IPS-15b (cell line): ENCODE data around the gene SEPTIN5.

Experiments
- H3K27me3 ChIP-seq: one replicate; pipeline ENCODE4 v1.6.1; 2013; ENCODE audit warnings: low read length; ENCODE audit not compliant: control insufficient read depth, insufficient read depth
- H3K36me3 ChIP-seq: one replicate; pipeline ENCODE4 v1.6.1; 2013; ENCODE audit warnings: low read length; ENCODE audit not compliant: control insufficient read depth, insufficient read depth
- H3K4me1 ChIP-seq: one replicate; pipeline ENCODE4 v1.6.1; 2013; ENCODE audit warnings: mild to moderate bottlenecking, low read length; ENCODE audit not compliant: control insufficient read depth, insufficient read depth
- H3K4me3 ChIP-seq: one replicate; pipeline ENCODE4 v1.5.1; 2013; ENCODE audit warnings: low read depth, low read length
- H3K9ac ChIP-seq: one replicate; pipeline ENCODE4 v1.6.1; 2013; ENCODE audit warnings: low read depth, mild to moderate bottlenecking, low read length
- H3K9me3 ChIP-seq: one replicate; pipeline ENCODE4 v1.6.1; 2013; ENCODE audit warnings: mild to moderate bottlenecking, low read length; ENCODE audit not compliant: control insufficient read depth, insufficient read depth

SEPTIN5 gene

DNA sequence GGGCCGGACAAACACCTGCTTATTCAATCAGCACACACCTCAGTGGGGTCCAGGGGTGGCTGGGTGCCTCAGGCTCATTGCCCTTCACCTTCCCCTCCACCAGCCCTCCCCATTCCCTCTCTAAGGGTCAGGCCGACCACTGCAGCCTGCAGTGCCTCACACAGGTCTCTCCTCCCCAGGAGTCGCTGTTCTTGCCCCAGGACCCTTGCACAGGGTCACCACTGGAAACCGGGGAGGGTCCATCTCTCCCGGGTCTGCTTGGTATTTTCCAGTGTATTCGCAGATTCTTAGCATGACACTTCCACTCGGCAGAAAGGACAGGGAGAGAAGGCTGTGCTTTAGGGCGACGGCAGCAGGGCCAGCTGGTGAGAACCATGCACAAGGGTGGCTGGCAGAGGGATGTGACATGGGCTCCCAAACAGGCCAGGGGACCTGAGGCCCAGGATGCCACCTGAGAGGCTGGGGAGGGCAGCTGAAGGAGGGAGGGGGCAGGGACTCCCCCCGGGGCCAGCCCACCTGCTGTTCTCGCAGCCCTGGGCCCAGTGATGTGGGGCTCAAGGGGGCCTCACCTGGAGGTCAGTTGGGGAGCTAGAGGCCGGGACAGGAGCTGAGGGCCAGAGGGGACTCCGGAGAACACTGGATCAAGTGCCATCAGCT is 30.2 kb downstream of the SEPTIN5 start:
- no peaks in the 10 kb centered on the region for H3K36me3 ChIP-seq
- no peaks in the 10 kb centered on the region for H3K4me1 ChIP-seq
- H3K4me3 ChIP-seq, result no peak overlapping the region
- H3K9me3 ChIP-seq, result no peaks in the 10 kb centered on the region
- H3K27me3 ChIP-seq, result no peaks in the 10 kb centered on the region
- H3K9ac ChIP-seq, result no peak overlapping the region

- no peaks in the 10 kb centered on the region for H3K9me3 ChIP-seq
- H3K4me3 ChIP-seq, result no peak overlapping the region
- H3K27me3 ChIP-seq, result no peaks in the 10 kb centered on the region
- no peak overlapping the region for H3K9ac ChIP-seq
- H3K4me1 ChIP-seq, result peaks cover 2% of the 10 kb centered on the region
- no peaks in the 10 kb centered on the region for H3K36me3 ChIP-seq
These were observed 31.1 kb downstream of the SEPTIN5 start for GRCh38 chr22:19745155-19746101.

- H3K27me3 ChIP-seq, result peaks cover 2% of the 10 kb centered on the region
- no peaks in the 10 kb centered on the region for H3K36me3 ChIP-seq
- H3K4me3 ChIP-seq, result no peak overlapping the region
- peaks cover 2% of the 10 kb centered on the region for H3K4me1 ChIP-seq
- no peaks in the 10 kb centered on the region for H3K9me3 ChIP-seq
- no peak overlapping the region for H3K9ac ChIP-seq
These were observed 32.4 kb downstream of the SEPTIN5 start for GRCh38 chr22:19746726-19747125.

- Histone ChIP-seq H3K4me1 (peaks cover 2% of the 10 kb centered on the region), H3K9ac (no peak overlapping the region), H3K4me3 (no peak overlapping the region), H3K9me3 (no peaks in the 10 kb centered on the region), H3K36me3 (no peaks in the 10 kb centered on the region), H3K27me3 (peaks cover 8% of the 10 kb centered on the region)
These were observed 33.2 kb downstream of the SEPTIN5 start for GRCh38 chr22:19747551-19747950.

DNA sequence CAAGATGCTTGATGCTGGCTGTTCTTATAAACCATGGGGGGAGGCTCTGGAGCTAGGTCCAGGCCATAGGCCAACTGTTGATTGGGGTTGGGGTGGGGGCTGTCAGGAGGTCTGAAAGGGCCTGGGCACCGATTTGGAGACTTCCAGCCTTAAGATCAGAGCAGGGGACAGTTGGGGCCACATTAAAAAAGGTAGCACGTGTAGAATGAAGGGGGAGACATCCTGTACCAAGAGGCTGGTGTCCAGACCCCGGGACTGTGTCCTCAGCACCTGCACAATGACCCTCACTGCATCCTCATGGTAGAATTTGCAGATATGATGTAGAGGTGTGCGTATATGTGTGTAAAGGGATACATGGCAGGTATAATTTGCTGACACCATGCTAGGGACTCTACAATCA is 33.8 kb downstream of the SEPTIN5 start:
- H3K9me3 ChIP-seq, result no peaks in the 10 kb centered on the region
- H3K9ac ChIP-seq, result no peak overlapping the region
- H3K36me3 ChIP-seq, result no peaks in the 10 kb centered on the region
- peaks cover 14% of the 10 kb centered on the region for H3K27me3 ChIP-seq
- H3K4me1 ChIP-seq, result peaks cover 2% of the 10 kb centered on the region
- H3K4me3 ChIP-seq, result no peak overlapping the region

DNA sequence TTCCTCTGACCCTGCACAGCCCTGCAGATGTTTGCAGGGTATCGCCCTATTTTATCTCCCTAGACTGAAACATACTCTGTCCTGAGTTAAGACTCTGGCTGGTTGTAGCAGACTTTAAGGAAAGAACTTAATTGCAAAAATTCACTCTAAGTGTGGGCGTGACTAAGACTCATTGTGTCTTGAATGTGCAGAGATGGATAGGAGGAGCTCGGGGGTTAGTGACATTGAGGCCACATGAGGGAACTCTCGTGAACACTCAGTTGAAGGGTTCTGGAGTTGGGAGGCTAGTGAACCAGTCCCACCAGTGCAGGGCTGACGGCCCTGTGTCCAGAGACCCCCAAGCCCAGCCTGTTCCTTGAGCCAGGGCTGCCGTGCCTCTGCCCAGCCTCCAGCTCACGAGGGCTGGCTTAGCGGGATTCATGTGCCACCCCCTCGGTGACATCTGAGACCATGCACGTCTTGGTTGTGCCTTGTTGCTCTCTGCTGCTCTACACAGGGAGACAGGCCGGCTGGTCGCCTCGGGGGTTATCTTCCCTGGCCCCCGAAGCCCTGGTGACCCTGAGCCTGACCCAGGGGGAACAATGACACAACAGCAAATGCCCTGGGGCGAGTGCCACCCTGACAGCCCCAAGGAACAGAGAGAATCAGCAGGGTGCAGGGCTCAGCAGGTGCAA is 34.8 kb downstream of the SEPTIN5 start:
- Histone ChIP-seq H3K4me1 (peaks cover 2% of the 10 kb centered on the region), H3K9me3 (no peaks in the 10 kb centered on the region), H3K36me3 (no peaks in the 10 kb centered on the region), H3K4me3 (no peak overlapping the region), H3K9ac (no peak overlapping the region), H3K27me3 (peaks cover 24% of the 10 kb centered on the region)

- Histone ChIP-seq H3K36me3 (peaks cover 3% of the 10 kb centered on the region), H3K4me3 (no peak overlapping the region), H3K9ac (no peak overlapping the region), H3K9me3 (no peaks in the 10 kb centered on the region), H3K4me1 (peaks cover 2% of the 10 kb centered on the region), H3K27me3 (peaks cover 31% of the 10 kb centered on the region)
These were observed 35.6 kb downstream of the SEPTIN5 start for GRCh38 chr22:19749876-19750275.

- Histone ChIP-seq H3K9me3 (no peaks in the 10 kb centered on the region), H3K4me3 (no peak overlapping the region), H3K36me3 (peaks cover 3% of the 10 kb centered on the region), H3K4me1 (peaks cover 2% of the 10 kb centered on the region), H3K9ac (no peak overlapping the region), H3K27me3 (peaks cover 39% of the 10 kb centered on the region)
These were observed 36.5 kb downstream of the SEPTIN5 start for GRCh38 chr22:19750507-19751490.

DNA sequence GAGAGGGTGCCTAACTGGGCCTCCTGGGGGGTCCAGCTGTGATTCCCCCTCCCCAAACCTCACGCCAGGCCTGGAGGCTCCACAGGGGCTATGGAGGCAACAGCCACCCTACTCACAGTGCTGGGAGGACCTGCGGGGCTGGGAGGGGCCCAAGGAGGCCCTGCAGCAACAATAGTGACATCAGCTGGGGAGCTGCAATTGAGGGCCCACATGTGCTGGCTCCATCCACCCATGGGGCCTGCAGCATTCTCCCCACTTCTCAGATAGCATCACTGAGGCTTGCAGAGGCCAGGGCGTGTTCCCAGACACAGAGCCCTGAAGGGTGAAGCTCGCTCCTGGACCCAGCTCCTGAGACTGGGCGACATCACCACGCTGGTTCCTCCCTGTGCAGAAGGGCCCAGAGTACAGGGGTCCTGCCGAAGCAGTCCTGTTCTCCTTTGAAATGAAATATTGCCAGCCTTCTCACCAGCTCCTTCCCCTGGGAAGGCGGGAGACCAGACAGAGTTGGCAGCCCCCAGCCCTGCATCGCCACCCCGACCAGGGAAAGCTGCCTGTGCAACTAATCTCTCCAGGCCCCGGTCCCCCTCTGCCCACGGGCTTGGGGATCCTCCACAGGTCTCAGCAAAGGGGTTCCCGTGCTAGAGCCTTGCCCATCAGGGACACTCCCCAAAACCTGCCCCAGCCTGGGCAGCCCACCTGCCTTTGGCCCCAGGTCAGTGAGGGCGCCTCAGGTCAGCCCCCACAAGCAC is 37.4 kb downstream of the SEPTIN5 start:
- H3K27me3 ChIP-seq, result peaks cover 47% of the 10 kb centered on the region
- no peaks in the 10 kb centered on the region for H3K9me3 ChIP-seq
- H3K36me3 ChIP-seq, result peaks cover 3% of the 10 kb centered on the region
- H3K4me1 ChIP-seq, result peaks cover 2% of the 10 kb centered on the region
- no peak overlapping the region for H3K9ac ChIP-seq
- no peak overlapping the region for H3K4me3 ChIP-seq

DNA sequence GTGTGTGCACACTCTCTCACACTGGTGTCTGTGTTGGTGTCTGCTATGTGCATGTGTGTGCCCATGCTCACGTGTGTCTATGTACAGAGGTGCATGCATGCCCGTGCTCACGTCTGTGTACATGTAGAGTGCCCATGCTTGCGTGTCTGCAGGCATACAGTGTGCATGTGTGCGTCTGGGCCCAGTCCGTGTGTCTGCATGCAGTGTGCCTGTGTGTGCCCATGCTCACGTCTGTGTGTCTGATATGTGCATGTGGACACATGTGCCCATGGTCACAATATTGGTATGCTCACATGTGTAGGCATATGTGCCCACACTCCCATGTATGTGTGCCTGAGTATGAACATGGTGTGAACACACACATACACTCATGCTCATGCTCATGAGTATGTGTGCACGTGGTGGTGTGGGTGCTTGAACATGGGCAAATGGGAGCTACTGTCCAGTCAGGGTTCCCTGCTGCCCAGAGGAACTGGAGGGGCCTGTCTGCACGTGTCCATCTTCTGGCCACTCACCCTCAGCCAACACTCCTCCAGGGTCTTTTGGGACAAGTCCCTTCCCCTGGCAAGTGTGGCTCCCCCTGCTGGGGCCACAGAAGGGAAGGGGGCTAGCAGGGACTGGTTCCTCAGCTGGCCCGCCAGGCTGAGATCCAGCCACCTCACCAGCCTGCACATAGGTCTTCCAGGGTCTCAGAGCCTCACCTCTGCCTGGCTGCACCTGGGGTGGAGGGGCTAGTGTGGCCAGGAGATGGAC is 39.0 kb downstream of the SEPTIN5 start:
- peaks cover 3% of the 10 kb centered on the region for H3K36me3 ChIP-seq
- H3K4me1 ChIP-seq, result peaks cover 3% of the 10 kb centered on the region
- H3K9ac ChIP-seq, result no peak overlapping the region
- no peaks in the 10 kb centered on the region for H3K9me3 ChIP-seq
- H3K4me3 ChIP-seq, result no peak overlapping the region
- peaks cover 62% of the 10 kb centered on the region for H3K27me3 ChIP-seq
